Activated CD8-positive, alpha-beta memory T cell treated with anti-CD3 and anti-CD28 coated beads for 1 hour (primary cell): ENCODE data around the gene NUCB1.

Experiments used
- DNase-seq, 2 donors: peaks; one replicate each; pipeline ENCODE4 v3.0.0-alpha.2; 2020; ENCODE audit warnings: low read depth in 1 of 2; ENCODE audit errors: extremely low read depth in 1 of 2

Gene NUCB1

GRCh38 chr19:48961051-48961649 lies 61.0 kb downstream of the NUCB1 start:
- DNase-seq = no peak

- no peak for DNase-seq
These were observed 61.5 kb downstream of the NUCB1 start for GRCh38 chr19:48961673-48962028.

- DNase-seq = no peak
These were observed 62.1 kb downstream of the NUCB1 start for GRCh38 chr19:48962029-48962848.

GRCh38 chr19:48962849-48963165 lies 62.7 kb downstream of the NUCB1 start:
- DNase-seq = no peak

- DNase-seq = peak in 1 of 2 donors; percentile 41
These were observed 63.5 kb downstream of the NUCB1 start for GRCh38 chr19:48963371-48964204.

GRCh38 chr19:48964205-48965039 lies 64.3 kb downstream of the NUCB1 start:
- DNase-seq = no peak

GRCh38 chr19:48965040-48965805 lies 65.1 kb downstream of the NUCB1 start, which contains the start of gene FTL:
Gene FTL, plus strand, starts transcription at chr19:48965309. Its CDS starts 199 bp downstream, at chr19:48965508.
- DNase-seq = peak; percentile 62 to 76

- peak; percentile 70 to 81 for DNase-seq
These were observed 65.9 kb downstream of the NUCB1 start for GRCh38 chr19:48965806-48966540.

GRCh38 chr19:48966541-48967345 lies 66.6 kb downstream of the NUCB1 start:
- DNase-seq = no peak

GRCh38 chr19:48967346-48968178 lies 67.5 kb downstream of the NUCB1 start:
- no peak for DNase-seq

- no peak for DNase-seq
These were observed 68.1 kb downstream of the NUCB1 start for GRCh38 chr19:48968179-48968661.

- no peak for DNase-seq
These were observed 68.7 kb downstream of the NUCB1 start for GRCh38 chr19:48968813-48969218.

- no peak for DNase-seq
These were observed 69.4 kb downstream of the NUCB1 start for GRCh38 chr19:48969276-48970138.

GRCh38 chr19:48970139-48970766 lies 70.1 kb downstream of the NUCB1 start:
- DNase-seq = no peak

- DNase-seq = peak; percentile 60 to 79
These were observed 70.8 kb downstream of the NUCB1 start for GRCh38 chr19:48970923-48971395.
